Osteoblast (primary cell): Measurements from ENCODE around the gene BBC3. TPM values are rescaled to one million over a fixed set of nuclear protein-coding genes. Genes with fewer than 3 reads are reported as not detected.

Experiments used
- DNase-seq: peaks from one replicate; pipeline ENCODE4 v3.0.0; 2011; ENCODE audit warnings: low spot score, mixed read lengths; ENCODE audit not compliant: insufficient read length; ENCODE audit errors: missing footprints
- H2AFZ ChIP-seq: 2 replicates; pipeline ENCODE4 v1.6.0; 2011; ENCODE audit warnings: mild to moderate bottlenecking, low read length
- H3K27ac ChIP-seq: 2 replicates; pipeline ENCODE4 v1.5.1; 2011; ENCODE audit warnings: mild to moderate bottlenecking, low read depth, low read length, moderate library complexity
- H3K27me3 ChIP-seq: 2 replicates; pipeline ENCODE4 v1.6.0; 2012; ENCODE audit warnings: mild to moderate bottlenecking, control low read depth, inconsistent platforms, low read length, moderate library complexity; ENCODE audit not compliant: insufficient read depth
- H3K36me3 ChIP-seq: 2 replicates; pipeline ENCODE4 v1.5.1; 2011; ENCODE audit warnings: mild to moderate bottlenecking, low read length, control low read depth, moderate library complexity; ENCODE audit not compliant: insufficient read depth
- H3K4me1 ChIP-seq: 2 replicates; pipeline ENCODE4 v1.5.1; 2011; ENCODE audit warnings: mild to moderate bottlenecking, low read length, control low read depth, moderate library complexity; ENCODE audit not compliant: insufficient read depth
- H3K4me2 ChIP-seq: 2 replicates; pipeline ENCODE4 v1.6.0; 2011; ENCODE audit warnings: mild to moderate bottlenecking, low read length; ENCODE audit not compliant: insufficient read depth
- H3K4me3 ChIP-seq: fragments of 200-600 bp; sonication (generic); 3 replicates; pipeline ENCODE4 v1.5.1; 2012; ENCODE audit warnings: mild to moderate bottlenecking, low read length, inconsistent platforms; ENCODE audit not compliant: insufficient read depth
- H3K79me2 ChIP-seq: 2 replicates; pipeline ENCODE4 v1.6.0; 2012; ENCODE audit warnings: mild to moderate bottlenecking, low read length, control low read depth, inconsistent platforms; ENCODE audit not compliant: insufficient read depth
- H3K9me3 ChIP-seq: 2 replicates; pipeline ENCODE4 v1.5.1; 2011; ENCODE audit warnings: low read depth, low read length, control low read depth
- H4K20me1 ChIP-seq: 2 replicates; pipeline ENCODE4 v1.6.0; 2012; ENCODE audit warnings: mild to moderate bottlenecking, low read length, control low read depth; ENCODE audit not compliant: insufficient read depth
- total RNA-seq: library from RNA; depleted of rRNA; stranded (reverse); fragments of >200 nt; gene quantifications from 2 replicates; pipeline ENCODE4 v1.2.3, GENCODE V29; 2012
- TF ChIP-seq, protein P1 (sequence below): IDR thresholded peaks from 2 replicates; pipeline ENCODE4 v1.5.1; 2011; ENCODE audit warnings: mild to moderate bottlenecking, low read depth, low read length, moderate library complexity; ENCODE audit errors: extremely low read depth

BBC3 gene
- total RNA-seq, 1 donor, result 28.2 TPM

DNA sequence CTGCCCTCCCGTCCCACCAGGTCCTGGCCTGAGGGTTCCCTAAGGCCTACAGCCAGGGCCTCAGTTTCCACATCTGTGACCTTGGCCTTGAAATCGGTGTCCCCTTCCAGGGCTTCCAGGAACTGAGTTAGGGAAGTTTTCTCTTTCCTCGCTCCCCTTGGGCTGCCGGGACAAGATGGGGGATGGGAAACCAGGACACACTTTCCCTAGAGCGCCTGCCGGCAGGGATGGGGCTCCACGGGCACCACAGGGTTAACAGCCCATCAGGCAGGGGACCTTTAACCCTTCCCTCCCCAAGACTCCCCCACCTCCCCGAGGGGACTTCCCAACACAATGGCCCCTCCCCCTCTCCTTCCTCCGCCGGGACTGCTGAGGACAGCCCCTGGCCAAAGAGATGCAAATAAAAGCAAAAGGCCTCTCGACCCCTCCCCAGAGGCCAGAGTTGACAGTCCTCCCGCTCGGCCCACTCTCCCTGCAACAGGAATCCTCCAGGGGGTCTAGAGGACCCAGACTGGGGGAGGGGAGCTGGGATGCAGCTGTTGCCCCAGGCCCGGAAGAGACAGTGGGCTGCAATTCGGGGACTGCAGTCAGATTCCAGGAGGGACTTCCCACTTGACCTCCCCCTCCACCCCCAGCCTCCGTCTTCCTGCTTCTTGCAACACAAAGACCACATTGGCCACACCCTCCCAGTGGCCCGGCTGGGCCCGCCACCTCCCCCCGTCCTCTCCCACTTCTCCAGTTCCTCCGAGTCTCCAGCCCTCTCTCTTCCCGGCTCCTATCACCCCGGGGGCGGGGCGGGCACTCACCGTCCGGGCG lies 3.4 kb downstream of the BBC3 start:
- Histone ChIP-seq H3K4me3 (peak overlapping the region; percentile 88), H3K27ac (peak overlapping the region; percentile 80), H3K9me3 (no peaks in the 10 kb centered on the region), H3K4me2 (peak overlapping the region; percentile 96), H2AFZ (no peak overlapping the region), H3K79me2 (peaks cover 50% of the 10 kb centered on the region), H3K36me3 (peaks cover 6% of the 10 kb centered on the region), H3K27me3 (no peaks in the 10 kb centered on the region), H3K4me1 (peaks cover 51% of the 10 kb centered on the region), H4K20me1 (peaks cover 16% of the 10 kb centered on the region)
- TF ChIP-seq, protein P1, sequence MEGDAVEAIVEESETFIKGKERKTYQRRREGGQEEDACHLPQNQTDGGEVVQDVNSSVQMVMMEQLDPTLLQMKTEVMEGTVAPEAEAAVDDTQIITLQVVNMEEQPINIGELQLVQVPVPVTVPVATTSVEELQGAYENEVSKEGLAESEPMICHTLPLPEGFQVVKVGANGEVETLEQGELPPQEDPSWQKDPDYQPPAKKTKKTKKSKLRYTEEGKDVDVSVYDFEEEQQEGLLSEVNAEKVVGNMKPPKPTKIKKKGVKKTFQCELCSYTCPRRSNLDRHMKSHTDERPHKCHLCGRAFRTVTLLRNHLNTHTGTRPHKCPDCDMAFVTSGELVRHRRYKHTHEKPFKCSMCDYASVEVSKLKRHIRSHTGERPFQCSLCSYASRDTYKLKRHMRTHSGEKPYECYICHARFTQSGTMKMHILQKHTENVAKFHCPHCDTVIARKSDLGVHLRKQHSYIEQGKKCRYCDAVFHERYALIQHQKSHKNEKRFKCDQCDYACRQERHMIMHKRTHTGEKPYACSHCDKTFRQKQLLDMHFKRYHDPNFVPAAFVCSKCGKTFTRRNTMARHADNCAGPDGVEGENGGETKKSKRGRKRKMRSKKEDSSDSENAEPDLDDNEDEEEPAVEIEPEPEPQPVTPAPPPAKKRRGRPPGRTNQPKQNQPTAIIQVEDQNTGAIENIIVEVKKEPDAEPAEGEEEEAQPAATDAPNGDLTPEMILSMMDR, result no peak
- peak; percentile 99 for DNase-seq

DNA sequence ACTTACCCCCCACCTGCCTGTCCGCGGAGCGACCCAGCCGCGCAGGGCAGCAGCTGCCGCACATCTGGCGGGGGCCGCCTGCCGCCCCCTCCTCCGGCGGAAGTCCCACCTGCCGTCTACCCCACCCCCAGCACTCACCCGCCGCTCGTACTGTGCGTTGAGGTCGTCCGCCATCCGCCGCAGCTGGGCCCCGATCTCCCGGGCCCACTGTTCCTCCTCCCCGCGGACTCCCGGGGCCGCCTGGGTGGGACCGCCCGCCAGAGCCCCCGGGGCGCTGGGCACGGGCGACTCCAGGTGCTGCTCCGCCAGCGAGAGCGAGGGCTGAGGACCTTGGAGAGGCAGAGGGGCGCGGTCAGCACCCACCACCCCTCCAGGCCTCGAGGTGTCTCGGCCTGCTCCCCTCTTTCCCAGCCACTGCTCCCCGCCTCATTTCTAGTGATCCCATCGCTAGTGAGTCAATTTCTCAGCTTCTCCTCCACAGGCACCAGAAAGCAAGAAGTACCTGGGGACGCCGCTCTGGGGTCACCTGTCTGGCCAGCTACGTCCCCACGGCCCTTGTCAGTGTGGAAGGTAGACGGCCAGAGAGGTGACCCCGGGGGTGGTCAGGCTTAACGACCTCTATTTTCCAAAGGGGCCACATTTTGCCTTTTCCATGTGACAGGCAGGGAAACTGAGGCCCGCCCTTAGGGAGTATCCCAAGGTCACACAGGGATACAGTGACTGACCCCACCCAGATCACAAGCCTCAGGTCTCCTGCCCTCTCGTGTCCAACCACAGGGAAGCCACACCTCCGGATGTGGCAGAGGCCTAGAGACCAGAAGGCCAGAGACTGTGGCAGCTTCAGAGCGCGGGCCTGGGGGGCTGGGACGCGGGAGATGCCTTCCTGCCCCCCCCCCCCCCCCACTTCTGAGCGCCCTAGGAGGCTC lies 4.3 kb downstream of the BBC3 start:
- Histone ChIP-seq H3K4me3 (peak overlapping the region; percentile 88), H3K9me3 (no peaks in the 10 kb centered on the region), H3K27me3 (no peaks in the 10 kb centered on the region), H3K79me2 (peaks cover 49% of the 10 kb centered on the region), H4K20me1 (peaks cover 16% of the 10 kb centered on the region), H2AFZ (no peak overlapping the region), H3K4me2 (peak overlapping the region; percentile 96), H3K4me1 (peaks cover 43% of the 10 kb centered on the region), H3K36me3 (peaks cover 7% of the 10 kb centered on the region), H3K27ac (peak overlapping the region; percentile 80)
- DNase-seq, result peak; percentile 79
- TF ChIP-seq, protein P1, result no peak

DNA sequence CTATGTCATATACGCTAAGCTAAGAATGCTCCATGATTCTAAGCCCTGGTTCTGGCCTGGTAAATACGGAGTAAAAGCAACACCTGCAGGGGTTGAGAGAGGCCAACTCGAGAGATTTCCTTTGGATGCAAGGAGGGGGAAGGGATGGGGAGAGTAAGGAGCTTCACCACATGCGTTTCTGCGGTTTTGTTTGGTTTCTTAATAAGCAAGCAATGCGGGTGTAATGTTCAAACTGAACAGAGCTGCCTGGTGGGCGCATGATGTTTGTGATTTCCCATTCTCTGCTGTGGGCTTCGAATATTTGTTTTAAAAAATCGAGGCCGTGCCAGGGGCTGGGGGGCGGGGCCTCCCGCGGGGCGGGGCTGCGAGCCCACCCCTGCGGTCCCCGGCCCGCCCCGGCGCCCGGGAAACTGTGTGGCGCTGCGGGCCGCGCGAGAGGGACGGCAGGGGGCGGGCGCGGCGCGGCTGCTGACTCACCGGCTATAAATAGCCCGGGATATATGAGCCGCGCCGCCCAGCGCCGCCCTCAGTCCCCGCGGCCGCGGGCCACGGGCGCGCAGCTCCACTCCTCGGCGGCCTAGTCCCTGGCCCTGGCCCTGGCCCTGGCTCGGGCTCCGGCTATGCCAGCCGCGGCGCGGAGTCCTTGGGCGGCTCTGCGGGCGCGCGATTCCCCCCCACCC lies 5.1 kb downstream of the BBC3 start:
- peak; percentile 99 for DNase-seq
- Histone ChIP-seq H2AFZ (peak overlapping the region; percentile 47), H3K27ac (peak overlapping the region; percentile 91), H3K36me3 (peaks cover 12% of the 10 kb centered on the region), H3K79me2 (peaks cover 45% of the 10 kb centered on the region), H3K27me3 (no peaks in the 10 kb centered on the region), H3K9me3 (no peaks in the 10 kb centered on the region), H4K20me1 (peaks cover 16% of the 10 kb centered on the region), H3K4me1 (peaks cover 39% of the 10 kb centered on the region), H3K4me2 (peak overlapping the region; percentile 96), H3K4me3 (peak overlapping the region; percentile 88)
- TF ChIP-seq, protein P1, result no peak
